ENCODE results near the gene LSS. TPM values are rescaled to one million over a fixed set of nuclear protein-coding genes. Genes with fewer than 3 reads are reported as not detected.

LSS gene
- total RNA-seq, 2 donors from 2014 or later: 78.2 to 142 TPM

DNA sequence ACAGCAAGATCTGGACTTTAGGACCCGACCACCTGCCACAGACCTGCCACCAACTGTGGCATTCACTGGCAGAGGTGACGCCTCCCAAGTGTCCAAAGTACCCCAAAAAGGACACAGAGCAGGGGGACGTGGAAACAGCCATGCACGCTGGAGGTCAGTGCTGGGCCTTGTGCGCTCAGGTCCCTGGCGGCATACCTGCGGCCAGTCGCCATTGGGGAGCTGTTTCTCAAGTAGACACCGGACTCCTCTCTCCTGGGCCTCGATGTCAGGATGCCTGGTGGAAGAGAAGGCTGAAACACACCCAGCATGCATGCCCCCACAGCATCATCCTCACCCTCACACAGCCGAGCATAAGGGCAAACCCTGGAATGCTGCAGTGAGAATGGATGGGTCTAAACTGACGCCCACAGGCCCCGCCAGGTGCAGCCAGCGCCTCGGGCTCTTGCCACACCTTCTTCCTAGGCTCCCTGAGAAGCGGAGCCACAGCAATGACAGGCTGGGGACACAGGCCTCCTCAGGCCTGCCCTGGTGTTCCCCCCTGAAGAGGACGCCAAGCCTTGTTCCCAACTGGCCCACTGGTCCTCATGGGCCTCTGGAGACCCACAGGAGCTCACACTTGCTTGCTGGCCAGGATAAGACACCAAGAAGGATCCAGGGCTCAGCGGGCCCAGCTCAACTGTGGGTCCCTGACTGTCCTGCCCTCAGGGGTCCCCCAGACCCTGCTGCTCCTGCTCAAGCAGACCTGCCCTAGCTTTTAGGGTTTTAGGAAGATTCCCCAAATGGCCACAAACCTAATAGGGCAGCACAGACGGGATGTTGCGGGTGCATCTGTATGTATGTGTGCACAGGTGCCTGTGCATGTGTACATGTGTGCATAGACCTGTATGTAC lies 36.6 kb downstream of the LSS start:
- intact Hi-C loops (cut with DNase I): no loop called here
- peaks cover 18% of the 10 kb centered on the region for H3K36me3 ChIP-seq
- no peaks in the 10 kb centered on the region for H3K27me3 ChIP-seq
- no peak overlapping the region for H3K27ac ChIP-seq
- no peaks in the 10 kb centered on the region for H3K4me1 ChIP-seq
- H3K9ac ChIP-seq (ENCODE audit: low read depth in 2 of 2, low read length in 2 of 2): no peak overlapping the region
- H3K9me3 ChIP-seq: no peaks in the 10 kb centered on the region
- TF ChIP-seq, protein P1, sequence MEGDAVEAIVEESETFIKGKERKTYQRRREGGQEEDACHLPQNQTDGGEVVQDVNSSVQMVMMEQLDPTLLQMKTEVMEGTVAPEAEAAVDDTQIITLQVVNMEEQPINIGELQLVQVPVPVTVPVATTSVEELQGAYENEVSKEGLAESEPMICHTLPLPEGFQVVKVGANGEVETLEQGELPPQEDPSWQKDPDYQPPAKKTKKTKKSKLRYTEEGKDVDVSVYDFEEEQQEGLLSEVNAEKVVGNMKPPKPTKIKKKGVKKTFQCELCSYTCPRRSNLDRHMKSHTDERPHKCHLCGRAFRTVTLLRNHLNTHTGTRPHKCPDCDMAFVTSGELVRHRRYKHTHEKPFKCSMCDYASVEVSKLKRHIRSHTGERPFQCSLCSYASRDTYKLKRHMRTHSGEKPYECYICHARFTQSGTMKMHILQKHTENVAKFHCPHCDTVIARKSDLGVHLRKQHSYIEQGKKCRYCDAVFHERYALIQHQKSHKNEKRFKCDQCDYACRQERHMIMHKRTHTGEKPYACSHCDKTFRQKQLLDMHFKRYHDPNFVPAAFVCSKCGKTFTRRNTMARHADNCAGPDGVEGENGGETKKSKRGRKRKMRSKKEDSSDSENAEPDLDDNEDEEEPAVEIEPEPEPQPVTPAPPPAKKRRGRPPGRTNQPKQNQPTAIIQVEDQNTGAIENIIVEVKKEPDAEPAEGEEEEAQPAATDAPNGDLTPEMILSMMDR (IDR thresholded peaks at IDR 0.05): no peak
- no peak for DNase-seq
- no peak overlapping the region for H3K4me3 ChIP-seq

DNA sequence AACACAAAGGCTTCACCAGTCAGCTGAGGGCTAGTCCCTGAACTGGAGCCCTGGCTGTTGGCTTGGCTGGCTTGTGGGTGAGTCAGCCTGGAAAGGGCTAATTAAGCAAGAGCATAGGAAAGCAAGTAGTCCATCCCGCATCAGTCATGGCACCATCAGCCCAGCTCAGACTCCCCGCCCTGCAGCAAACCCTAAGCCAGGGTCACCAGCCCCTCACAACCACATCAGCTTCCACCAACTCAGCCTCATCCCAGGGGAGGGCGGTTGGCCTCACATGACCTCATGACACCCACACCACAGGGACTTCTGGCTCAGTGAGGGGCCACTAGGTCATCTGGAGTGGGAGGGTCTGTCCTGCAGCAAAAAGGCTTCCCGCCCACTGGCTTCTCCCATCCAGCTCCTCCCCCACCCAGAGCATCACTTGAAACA lies 37.3 kb downstream of the LSS start:
- Histone ChIP-seq H3K36me3 (peaks cover 12% of the 10 kb centered on the region), H3K27me3 (no peaks in the 10 kb centered on the region)

DNA sequence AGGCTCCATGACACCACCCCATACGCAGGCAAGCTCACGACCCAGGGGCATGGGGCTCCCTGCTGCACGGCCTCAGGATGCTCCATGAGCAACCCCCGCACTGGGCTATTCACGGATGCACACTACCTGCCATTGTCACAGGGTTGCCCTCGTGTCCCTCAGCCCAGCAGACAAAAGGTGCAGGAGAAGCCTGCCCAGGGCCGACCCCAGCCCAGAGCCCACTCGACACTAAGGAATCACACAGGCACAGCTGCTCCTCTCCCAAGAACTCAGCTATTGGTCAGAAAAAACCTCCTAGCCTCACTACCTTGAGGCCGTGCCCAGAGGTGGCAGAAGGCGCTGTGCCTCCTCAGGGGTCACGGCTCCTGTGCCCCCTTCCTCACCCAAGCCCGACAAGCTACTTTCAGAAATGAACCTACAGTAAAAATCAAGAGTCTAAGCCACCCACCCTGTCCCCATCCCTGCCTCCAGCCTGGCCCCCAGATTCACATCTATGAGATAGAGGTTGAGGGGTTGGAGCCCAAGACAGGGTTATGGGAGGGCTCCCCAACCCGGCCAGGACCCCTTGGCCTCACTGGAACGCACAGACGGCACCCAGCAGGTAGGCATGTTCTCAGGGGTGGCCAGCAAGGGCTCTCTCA lies 38.0 kb downstream of the LSS start:
- no peaks in the 10 kb centered on the region for H3K9me3 ChIP-seq
- H3K36me3 ChIP-seq: peaks cover 10% of the 10 kb centered on the region
- TF ChIP-seq, protein P1 (IDR thresholded peaks at IDR 0.05): no peak
- H3K27ac ChIP-seq: no peak overlapping the region
- H3K9ac ChIP-seq (ENCODE audit: low read depth in 2 of 2, low read length in 2 of 2): no peak overlapping the region
- intact Hi-C loops (cut with DNase I): no loop called here
- H3K4me3 ChIP-seq: no peak overlapping the region
- no peaks in the 10 kb centered on the region for H3K4me1 ChIP-seq
- no peaks in the 10 kb centered on the region for H3K27me3 ChIP-seq
- DNase-seq: peak; percentile 13

More for the DNA sequence above, 37.3 kb downstream of the LSS start:
- no peaks in the 10 kb centered on the region for H3K4me1 ChIP-seq
- H3K27ac ChIP-seq: no peak overlapping the region
- intact Hi-C loops (cut with DNase I): no loop called here
- TF ChIP-seq, protein P1 (IDR thresholded peaks at IDR 0.05): no peak
- no peaks in the 10 kb centered on the region for H3K9me3 ChIP-seq
- no peak overlapping the region for H3K4me3 ChIP-seq
- DNase-seq: peak; percentile 18
- H3K9ac ChIP-seq (ENCODE audit: low read depth in 2 of 2, low read length in 2 of 2): no peak overlapping the region

DNA sequence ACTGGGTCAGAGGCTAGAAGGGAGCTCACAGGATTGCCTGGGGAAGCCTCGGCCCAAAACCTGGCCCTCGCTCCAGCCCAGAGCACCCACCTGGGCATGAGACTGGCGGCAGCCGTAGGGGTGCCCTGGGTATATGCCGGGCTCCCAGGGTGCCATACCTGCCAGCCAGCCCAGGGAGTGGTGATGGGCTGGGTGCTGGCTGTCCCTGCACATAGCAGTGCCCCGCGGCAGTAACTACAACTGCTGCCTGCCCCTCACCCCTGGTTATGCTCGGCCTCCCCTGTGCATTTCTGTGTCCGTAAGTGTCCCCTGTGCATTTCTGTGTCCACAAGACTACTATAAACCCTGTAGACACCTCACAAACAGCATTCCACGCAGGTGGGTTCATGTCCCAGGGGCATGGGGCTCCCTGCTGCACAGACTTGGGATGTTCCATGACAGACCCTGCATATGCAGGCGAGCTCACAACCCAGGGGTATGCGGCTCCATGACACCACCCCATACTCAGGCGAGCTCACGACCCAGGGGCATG lies 38.5 kb downstream of the LSS start:
- H3K9ac ChIP-seq (ENCODE audit: low read depth in 2 of 2, low read length in 2 of 2): no peak overlapping the region
- peak; percentile 12 for DNase-seq
- H3K9me3 ChIP-seq: no peaks in the 10 kb centered on the region
- peaks cover 8% of the 10 kb centered on the region for H3K36me3 ChIP-seq
- TF ChIP-seq, protein P1 (IDR thresholded peaks at IDR 0.05): no peak
- no peaks in the 10 kb centered on the region for H3K4me1 ChIP-seq
- H3K27ac ChIP-seq: no peak overlapping the region
- no peak overlapping the region for H3K4me3 ChIP-seq
- intact Hi-C loops (cut with DNase I): no loop called here
- H3K27me3 ChIP-seq: no peaks in the 10 kb centered on the region

DNA sequence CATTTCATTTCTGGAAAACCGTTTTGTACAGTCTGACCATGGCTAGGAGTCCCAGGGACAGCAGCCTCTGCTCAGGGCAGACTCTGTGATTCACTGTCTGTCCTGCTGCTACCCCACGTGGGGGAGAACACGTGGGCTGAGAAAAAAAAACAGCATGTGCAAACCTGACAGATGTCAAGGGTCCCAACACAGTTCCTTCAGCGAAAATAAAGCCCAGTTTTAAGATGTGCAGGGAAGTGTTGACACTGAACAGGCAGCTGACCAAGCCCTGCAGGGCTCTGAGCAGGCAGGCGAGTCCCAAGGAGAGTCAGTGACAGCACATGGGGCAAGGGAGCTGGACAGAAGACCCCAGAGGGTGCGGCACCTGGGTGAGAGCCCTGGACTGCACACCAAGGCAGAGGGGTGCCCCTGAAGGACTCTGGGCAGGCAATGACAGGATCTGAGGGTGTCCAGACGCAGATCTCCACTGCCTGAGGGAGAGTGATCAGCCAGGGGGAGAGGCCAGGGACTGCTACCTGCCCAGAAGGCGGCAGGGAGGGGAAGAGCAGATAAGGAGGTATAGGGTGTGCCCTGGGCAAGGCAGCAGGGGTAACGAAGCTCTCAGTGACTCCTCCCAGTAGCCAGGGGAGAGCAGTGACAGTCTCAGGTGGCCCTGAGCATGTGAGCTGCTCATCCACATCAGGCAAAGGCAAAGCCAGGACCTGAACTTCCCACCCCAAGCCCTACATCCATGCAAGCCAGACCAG lies 39.2 kb downstream of the LSS start:
- peaks cover 6% of the 10 kb centered on the region for H3K36me3 ChIP-seq

More for the DNA sequence above, 39.2 kb downstream of the LSS start:
- Histone ChIP-seq H3K4me1 (no peaks in the 10 kb centered on the region), H3K4me3 (no peak overlapping the region), H3K27ac (peak overlapping the region; percentile 2), H3K9ac (ENCODE audit: low read depth in 2 of 2, low read length in 2 of 2) (no peak overlapping the region), H3K9me3 (no peaks in the 10 kb centered on the region), H3K27me3 (no peaks in the 10 kb centered on the region)
- TF ChIP-seq, protein P1 (IDR thresholded peaks at IDR 0.05): no peak
- intact Hi-C loops (cut with DNase I): no loop called here
- DNase-seq: peak; percentile 20

All from colonic mucosa (tissue), 4 donors.